ENCODE measurements around the gene LAT. TPM values are rescaled to one million over a fixed set of nuclear protein-coding genes. Genes with fewer than 3 reads are reported as not detected.

Gene LAT
- polyA plus RNA-seq, 1 of the 3 experiments (the other 2 are of a cell fraction), result 8.0 TPM

DNA sequence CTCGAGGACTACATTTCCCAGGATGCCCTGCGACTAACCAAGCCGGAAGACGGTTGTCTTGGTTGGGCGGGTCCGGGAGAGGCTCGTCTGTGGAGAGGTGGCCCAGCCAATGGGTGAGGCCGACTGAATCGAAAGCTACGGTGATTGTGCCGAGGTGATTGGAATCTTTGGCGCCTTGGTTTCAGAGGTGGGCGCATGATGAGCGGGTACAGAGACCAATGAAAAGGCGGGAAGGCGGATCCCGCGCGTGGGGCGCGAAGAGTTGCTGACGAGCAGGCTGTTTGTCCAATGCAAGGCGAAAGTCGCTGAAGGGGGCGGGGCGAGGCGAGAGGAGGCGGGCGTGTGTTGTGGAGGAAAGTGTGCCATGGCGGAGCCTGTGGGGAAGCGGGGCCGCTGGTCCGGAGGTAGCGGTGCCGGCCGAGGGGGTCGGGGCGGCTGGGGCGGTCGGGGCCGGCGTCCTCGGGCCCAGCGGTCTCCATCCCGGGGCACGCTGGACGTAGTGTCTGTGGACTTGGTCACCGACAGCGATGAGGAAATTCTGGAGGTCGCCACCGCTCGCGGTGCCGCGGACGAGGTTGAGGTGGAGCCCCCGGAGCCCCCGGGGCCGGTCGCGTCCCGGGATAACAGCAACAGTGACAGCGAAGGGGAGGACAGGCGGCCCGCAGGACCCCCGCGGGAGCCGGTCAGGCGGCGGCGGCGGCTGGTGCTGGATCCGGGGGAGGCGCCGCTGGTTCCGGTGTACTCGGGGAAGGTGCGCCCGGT, 34.0 kb upstream of the LAT start, which contains the start of gene NFATC2IP (continued):
- TF ChIP-seq, protein P1, sequence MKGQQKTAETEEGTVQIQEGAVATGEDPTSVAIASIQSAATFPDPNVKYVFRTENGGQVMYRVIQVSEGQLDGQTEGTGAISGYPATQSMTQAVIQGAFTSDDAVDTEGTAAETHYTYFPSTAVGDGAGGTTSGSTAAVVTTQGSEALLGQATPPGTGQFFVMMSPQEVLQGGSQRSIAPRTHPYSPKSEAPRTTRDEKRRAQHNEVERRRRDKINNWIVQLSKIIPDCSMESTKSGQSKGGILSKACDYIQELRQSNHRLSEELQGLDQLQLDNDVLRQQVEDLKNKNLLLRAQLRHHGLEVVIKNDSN (IDR thresholded peaks at IDR 0.05; ENCODE audit: borderline replicate concordance, low read depth), result no peak
- TF ChIP-seq RAD21 (IDR thresholded peaks at IDR 0.05; ENCODE audit: low read length) (no peak), RXRA (IDR thresholded peaks at IDR 0.05; ENCODE audit: borderline replicate concordance, low read depth) (no peak), RCOR1 (IDR thresholded peaks at IDR 0.05; ENCODE audit: low read length) (no peak), SMC3 (IDR thresholded peaks at IDR 0.05; ENCODE audit: low read depth, low read length) (no peak)
- TF ChIP-seq, protein P2, sequence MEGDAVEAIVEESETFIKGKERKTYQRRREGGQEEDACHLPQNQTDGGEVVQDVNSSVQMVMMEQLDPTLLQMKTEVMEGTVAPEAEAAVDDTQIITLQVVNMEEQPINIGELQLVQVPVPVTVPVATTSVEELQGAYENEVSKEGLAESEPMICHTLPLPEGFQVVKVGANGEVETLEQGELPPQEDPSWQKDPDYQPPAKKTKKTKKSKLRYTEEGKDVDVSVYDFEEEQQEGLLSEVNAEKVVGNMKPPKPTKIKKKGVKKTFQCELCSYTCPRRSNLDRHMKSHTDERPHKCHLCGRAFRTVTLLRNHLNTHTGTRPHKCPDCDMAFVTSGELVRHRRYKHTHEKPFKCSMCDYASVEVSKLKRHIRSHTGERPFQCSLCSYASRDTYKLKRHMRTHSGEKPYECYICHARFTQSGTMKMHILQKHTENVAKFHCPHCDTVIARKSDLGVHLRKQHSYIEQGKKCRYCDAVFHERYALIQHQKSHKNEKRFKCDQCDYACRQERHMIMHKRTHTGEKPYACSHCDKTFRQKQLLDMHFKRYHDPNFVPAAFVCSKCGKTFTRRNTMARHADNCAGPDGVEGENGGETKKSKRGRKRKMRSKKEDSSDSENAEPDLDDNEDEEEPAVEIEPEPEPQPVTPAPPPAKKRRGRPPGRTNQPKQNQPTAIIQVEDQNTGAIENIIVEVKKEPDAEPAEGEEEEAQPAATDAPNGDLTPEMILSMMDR (IDR thresholded peaks at IDR 0.05), result no peak
- TF ChIP-seq, protein P3, sequence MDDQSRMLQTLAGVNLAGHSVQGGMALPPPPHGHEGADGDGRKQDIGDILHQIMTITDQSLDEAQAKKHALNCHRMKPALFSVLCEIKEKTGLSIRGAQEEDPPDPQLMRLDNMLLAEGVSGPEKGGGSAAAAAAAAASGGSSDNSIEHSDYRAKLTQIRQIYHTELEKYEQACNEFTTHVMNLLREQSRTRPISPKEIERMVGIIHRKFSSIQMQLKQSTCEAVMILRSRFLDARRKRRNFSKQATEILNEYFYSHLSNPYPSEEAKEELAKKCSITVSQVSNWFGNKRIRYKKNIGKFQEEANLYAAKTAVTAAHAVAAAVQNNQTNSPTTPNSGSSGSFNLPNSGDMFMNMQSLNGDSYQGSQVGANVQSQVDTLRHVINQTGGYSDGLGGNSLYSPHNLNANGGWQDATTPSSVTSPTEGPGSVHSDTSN (IDR thresholded peaks at IDR 0.05), result peak; percentile 100

DNA sequence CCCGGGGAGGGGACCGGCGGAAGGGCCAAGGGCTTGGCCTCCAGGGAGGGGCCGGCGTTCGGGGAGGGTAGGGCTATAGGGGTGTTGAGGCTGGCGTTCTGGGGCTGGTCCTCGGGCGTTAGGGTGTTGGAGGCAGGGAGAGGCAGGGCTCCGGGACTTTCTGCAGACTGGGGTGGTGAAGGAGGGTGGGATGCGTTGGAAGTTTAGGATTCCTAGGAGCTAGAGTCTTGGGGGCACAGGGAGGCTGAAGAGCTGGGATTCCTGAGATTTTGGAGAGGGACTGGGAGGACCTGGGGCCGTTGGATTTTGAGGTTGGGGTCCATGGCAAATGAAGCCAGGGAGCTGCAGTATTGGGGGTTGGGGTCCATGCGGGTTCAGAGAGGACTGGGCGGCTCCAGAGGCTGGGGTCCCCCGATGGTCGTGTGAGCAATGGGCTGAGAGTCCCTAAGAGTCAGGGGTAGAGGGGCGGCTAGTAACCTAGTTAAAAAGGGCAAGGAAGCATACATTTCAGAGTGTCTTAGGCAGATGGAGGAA, 33.4 kb upstream of the LAT start:
- Histone ChIP-seq H2AFZ (ENCODE audit: low read depth) (peak overlapping the region; percentile 81; the same call in 1 of the 2 replicates), H3K9me3 (no peaks in the 10 kb centered on the region), H3K27ac (ENCODE audit: low read depth in 2 of 2, low read length in 1 of 2) (peak overlapping the region; percentile 45 to 58; a peak in 2 of 4 replicates), H4K20me1 (ENCODE audit: insufficient read depth) (no peaks in the 10 kb centered on the region), H3K36me3 (replicated peaks in 1 of 2; ENCODE audit: control insufficient read depth in 1 of 2, insufficient read depth in 2 of 2, low read length in 1 of 2) (peaks cover 23 to 31% of the 10 kb centered on the region in 2 experiments), H3K27me3 (ENCODE audit: insufficient read depth) (no peaks in the 10 kb centered on the region), H3K79me2 (ENCODE audit: insufficient read depth) (peaks cover 31% of the 10 kb centered on the region), H3K4me3 (ENCODE audit: low read depth in 2 of 2, low read length in 1 of 2) (peak overlapping the region; percentile 68 to 93), H3K9me2 (no peaks in the 10 kb centered on the region), H3F3A (replicated peaks; ENCODE audit: insufficient read depth) (peaks cover 3% of the 10 kb centered on the region), H3K4me1 (ENCODE audit: control insufficient read depth in 1 of 2, insufficient read depth in 2 of 2, low read depth in 1 of 2, low read length in 1 of 2) (peaks cover 5 to 7% of the 10 kb centered on the region in 2 experiments; a peak in 1 of 4 replicates), H3K4me2 (peak overlapping the region; percentile 92), H3K9ac (peak overlapping the region; percentile 86)
- ChIA-PET POLR2A (interaction anchor here (1.0 to 2.0 kb wide), 2 partner anchors 22 to 106 kb away, joined by 3 to 10 read pairs; no protein-coding TSS in a partner anchor), CTCF (interaction anchor here (0.6 to 1.7 kb wide), 3 partner anchors 23 to 963 kb away, joined by 3 to 8 read pairs (median 7); partner anchors contain the start of gene SPNS1)
- WGBS (ENCODE audit: low lambda C conversion rate), result 2% methylated on average over 11 of the region's 17 CpGs
- DNase-seq, result no peak
- TF ChIP-seq SMC3 (IDR thresholded peaks at IDR 0.05; ENCODE audit: low read depth, low read length) (no peak), TAF1 (IDR thresholded peaks at IDR 0.05; ENCODE audit: borderline replicate concordance, low read depth, low read length) (no peak), TCF12 (IDR thresholded peaks at IDR 0.05) (no peak), EP300 (IDR thresholded peaks at IDR 0.05; ENCODE audit: borderline replicate concordance in 1 of 2, low read depth in 1 of 2, low read length in 1 of 2) (no peak), MXI1 (IDR thresholded peaks at IDR 0.05; ENCODE audit: low read depth, low read length) (no peak), NFIC (IDR thresholded peaks at IDR 0.05; ENCODE audit: borderline replicate concordance) (no peak), TEAD4 (IDR thresholded peaks at IDR 0.05; ENCODE audit: borderline replicate concordance, insufficient read depth) (no peak), ELF1 (IDR thresholded peaks at IDR 0.05) (no peak), CHD2 (IDR thresholded peaks at IDR 0.05; ENCODE audit: low read length, partially characterized antibody) (no peak), GABPA (IDR thresholded peaks at IDR 0.05; ENCODE audit: low read depth) (no peak), MEF2A (IDR thresholded peaks at IDR 0.05; ENCODE audit: borderline replicate concordance, low read depth) (no peak), GATA2 (CRISPR knock-in tag; IDR thresholded peaks at IDR 0.05) (no peak), FOXJ3 (CRISPR knock-in tag; IDR thresholded peaks at IDR 0.05) (no peak)
- TF ChIP-seq, protein P1 (IDR thresholded peaks at IDR 0.05; ENCODE audit: borderline replicate concordance, low read depth), result no peak
- TF ChIP-seq, protein P4, sequence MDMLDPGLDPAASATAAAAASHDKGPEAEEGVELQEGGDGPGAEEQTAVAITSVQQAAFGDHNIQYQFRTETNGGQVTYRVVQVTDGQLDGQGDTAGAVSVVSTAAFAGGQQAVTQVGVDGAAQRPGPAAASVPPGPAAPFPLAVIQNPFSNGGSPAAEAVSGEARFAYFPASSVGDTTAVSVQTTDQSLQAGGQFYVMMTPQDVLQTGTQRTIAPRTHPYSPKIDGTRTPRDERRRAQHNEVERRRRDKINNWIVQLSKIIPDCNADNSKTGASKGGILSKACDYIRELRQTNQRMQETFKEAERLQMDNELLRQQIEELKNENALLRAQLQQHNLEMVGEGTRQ (IDR thresholded peaks at IDR 0.05; ENCODE audit: borderline replicate concordance, low read depth, low read length), result no peak
- TF ChIP-seq, protein P5, sequence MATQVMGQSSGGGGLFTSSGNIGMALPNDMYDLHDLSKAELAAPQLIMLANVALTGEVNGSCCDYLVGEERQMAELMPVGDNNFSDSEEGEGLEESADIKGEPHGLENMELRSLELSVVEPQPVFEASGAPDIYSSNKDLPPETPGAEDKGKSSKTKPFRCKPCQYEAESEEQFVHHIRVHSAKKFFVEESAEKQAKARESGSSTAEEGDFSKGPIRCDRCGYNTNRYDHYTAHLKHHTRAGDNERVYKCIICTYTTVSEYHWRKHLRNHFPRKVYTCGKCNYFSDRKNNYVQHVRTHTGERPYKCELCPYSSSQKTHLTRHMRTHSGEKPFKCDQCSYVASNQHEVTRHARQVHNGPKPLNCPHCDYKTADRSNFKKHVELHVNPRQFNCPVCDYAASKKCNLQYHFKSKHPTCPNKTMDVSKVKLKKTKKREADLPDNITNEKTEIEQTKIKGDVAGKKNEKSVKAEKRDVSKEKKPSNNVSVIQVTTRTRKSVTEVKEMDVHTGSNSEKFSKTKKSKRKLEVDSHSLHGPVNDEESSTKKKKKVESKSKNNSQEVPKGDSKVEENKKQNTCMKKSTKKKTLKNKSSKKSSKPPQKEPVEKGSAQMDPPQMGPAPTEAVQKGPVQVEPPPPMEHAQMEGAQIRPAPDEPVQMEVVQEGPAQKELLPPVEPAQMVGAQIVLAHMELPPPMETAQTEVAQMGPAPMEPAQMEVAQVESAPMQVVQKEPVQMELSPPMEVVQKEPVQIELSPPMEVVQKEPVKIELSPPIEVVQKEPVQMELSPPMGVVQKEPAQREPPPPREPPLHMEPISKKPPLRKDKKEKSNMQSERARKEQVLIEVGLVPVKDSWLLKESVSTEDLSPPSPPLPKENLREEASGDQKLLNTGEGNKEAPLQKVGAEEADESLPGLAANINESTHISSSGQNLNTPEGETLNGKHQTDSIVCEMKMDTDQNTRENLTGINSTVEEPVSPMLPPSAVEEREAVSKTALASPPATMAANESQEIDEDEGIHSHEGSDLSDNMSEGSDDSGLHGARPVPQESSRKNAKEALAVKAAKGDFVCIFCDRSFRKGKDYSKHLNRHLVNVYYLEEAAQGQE (IDR thresholded peaks at IDR 0.05; ENCODE audit: low read depth, low read length), result no peak
